ENCODE data around the gene HS3ST4. TPM values are rescaled to one million over a fixed set of nuclear protein-coding genes. Genes with fewer than 3 reads are reported as not detected.

The HS3ST4 gene
- total and polyA plus RNA-seq, 2 of the 4 experiments (the other 2 are of a cell fraction), result not detected

DNA sequence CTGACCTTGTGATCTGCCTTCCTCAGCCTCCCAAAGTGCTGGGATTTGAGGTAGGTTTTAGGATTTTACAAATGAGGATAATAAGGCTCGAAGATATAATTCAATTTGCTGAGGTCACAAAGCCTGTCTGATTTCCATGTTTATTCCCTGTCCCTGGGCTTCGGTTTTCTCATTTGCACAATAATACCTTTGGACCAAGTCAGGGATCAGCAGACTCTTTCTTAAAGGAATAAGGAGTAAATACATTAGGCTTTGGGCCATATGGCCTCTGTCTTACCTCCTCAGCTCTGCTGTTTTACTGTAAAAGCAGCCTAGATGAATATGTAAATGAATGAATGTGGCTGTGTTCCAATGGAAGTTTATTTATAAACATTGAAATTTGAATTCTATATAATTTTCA is 442.8 kb downstream of the HS3ST4 start:
- no peak overlapping the region for H2AK9ac ChIP-seq (replicated peaks; ENCODE audit: low read depth, low read length, poor library complexity)
- no peak overlapping the region for H3K4me3 ChIP-seq (ENCODE audit: insufficient read depth, low read depth, low read length)
- no peak overlapping the region for H2BK120ac ChIP-seq (ENCODE audit: low read depth, low read length)
- H4K91ac ChIP-seq (ENCODE audit: insufficient read depth, low read depth, low read length), result no peak overlapping the region
- H3K56ac ChIP-seq (ENCODE audit: extremely low read depth, insufficient read depth, low read length), result no peak overlapping the region
- in situ Hi-C loops (cut with MboI; ENCODE audit: low sequenced_read_pairs), result no loop called here
- H4K20me1 ChIP-seq (ENCODE audit: insufficient read depth, low read length), result no peaks in the 10 kb centered on the region
- H3K4ac ChIP-seq (ENCODE audit: low read depth, low read length), result no peak overlapping the region
- no peak overlapping the region for H3K9ac ChIP-seq (ENCODE audit: low read depth, low read length)
- no peak overlapping the region for H3K27ac ChIP-seq (ENCODE audit: insufficient read depth, low read length)
- H4K8ac ChIP-seq (ENCODE audit: low read depth in 2 of 2, low read length in 2 of 2), result no peak overlapping the region
- H3K23ac ChIP-seq (ENCODE audit: low read depth, low read length), result no peak overlapping the region
- no peaks in the 10 kb centered on the region for H3K9me1 ChIP-seq (ENCODE audit: insufficient read depth, low read length)
- no peak overlapping the region for H2BK20ac ChIP-seq (ENCODE audit: low read depth, low read length)
- H4K5ac ChIP-seq (ENCODE audit: low read depth, low read length), result no peak overlapping the region
- no peak overlapping the region for H3K14ac ChIP-seq (replicated peaks; ENCODE audit: low read depth, low read length)
- ATAC-seq (ENCODE audit: low read depth) (no peak), DNase-seq (no peak)
- WGBS, 2 experiments (ENCODE audit: extremely low coverage in 2 of 2, insufficient read length in 1 of 2), result no CpG with 5 or more reads among the region's 2 CpGs
- no peaks in the 10 kb centered on the region for H3K27me3 ChIP-seq (ENCODE audit: control insufficient read depth, insufficient read depth, low read length)
- H3K9me3 ChIP-seq (ENCODE audit: control insufficient read depth, insufficient read depth, low read length), result peaks cover 13% of the 10 kb centered on the region
- BruUV-seq (replicated peaks), result no TSS peak
- dilution Hi-C loops (cut with HindIII; ENCODE audit: low sequenced_read_pairs, unreplicated experiment), result no loop called here
- CTCF ChIA-PET, result no interaction called here
- no peak overlapping the region for H2AFZ ChIP-seq (replicated peaks; ENCODE audit: low read length, poor library complexity)
- H3K4me1 ChIP-seq (ENCODE audit: control insufficient read depth, insufficient read depth, low read length), result no peaks in the 10 kb centered on the region
- no peak overlapping the region for H2BK5ac ChIP-seq (ENCODE audit: low read depth, low read length, poor library complexity, severe bottlenecking)
- H3K36me3 ChIP-seq (ENCODE audit: control insufficient read depth, insufficient read depth, low read length), result no peaks in the 10 kb centered on the region
- no peak overlapping the region for H2BK15ac ChIP-seq (ENCODE audit: low read depth, low read length)
- intact Hi-C loops (cut with micrococcal nuclease), result no loop called here
- TF ChIP-seq CHD1 (IDR thresholded peaks at IDR 0.05; ENCODE audit: low read depth, low read length) (no peak), MAZ (IDR thresholded peaks at IDR 0.05; ENCODE audit: borderline replicate concordance, low read depth, low read length) (no peak), CTCF (conservative IDR thresholded peaks at IDR 0.05; ENCODE audit: low read depth, low read length) (no peak), RCOR1 (IDR thresholded peaks at IDR 0.05; ENCODE audit: insufficient replicate concordance, low read length) (no peak), MXI1 (IDR thresholded peaks at IDR 0.05; ENCODE audit: borderline replicate concordance, low read depth, low read length) (no peak), BHLHE40 (IDR thresholded peaks at IDR 0.05; ENCODE audit: low read depth, low read length) (no peak), CEBPB (IDR thresholded peaks at IDR 0.05; ENCODE audit: low read depth, low read length) (no peak), POLR2A (IDR thresholded peaks at IDR 0.05; ENCODE audit: low read depth, low read length) (no peak), NFE2L2 (IDR thresholded peaks at IDR 0.05; ENCODE audit: low read depth, low read length) (no peak), FOS (IDR thresholded peaks at IDR 0.05; ENCODE audit: low read depth, low read length) (no peak), RFX5 (IDR thresholded peaks at IDR 0.05; ENCODE audit: low read depth, low read length) (no peak), SMC3 (IDR thresholded peaks at IDR 0.05; ENCODE audit: low read depth, low read length) (no peak), MAFK (IDR thresholded peaks at IDR 0.05; ENCODE audit: low read depth, low read length) (no peak), RAD21 (IDR thresholded peaks at IDR 0.05; ENCODE audit: low read length) (no peak)
- TF ChIP-seq, protein P1, sequence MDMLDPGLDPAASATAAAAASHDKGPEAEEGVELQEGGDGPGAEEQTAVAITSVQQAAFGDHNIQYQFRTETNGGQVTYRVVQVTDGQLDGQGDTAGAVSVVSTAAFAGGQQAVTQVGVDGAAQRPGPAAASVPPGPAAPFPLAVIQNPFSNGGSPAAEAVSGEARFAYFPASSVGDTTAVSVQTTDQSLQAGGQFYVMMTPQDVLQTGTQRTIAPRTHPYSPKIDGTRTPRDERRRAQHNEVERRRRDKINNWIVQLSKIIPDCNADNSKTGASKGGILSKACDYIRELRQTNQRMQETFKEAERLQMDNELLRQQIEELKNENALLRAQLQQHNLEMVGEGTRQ (IDR thresholded peaks at IDR 0.05; ENCODE audit: low read depth, low read length), result no peak
- TF ChIP-seq, protein P2, sequence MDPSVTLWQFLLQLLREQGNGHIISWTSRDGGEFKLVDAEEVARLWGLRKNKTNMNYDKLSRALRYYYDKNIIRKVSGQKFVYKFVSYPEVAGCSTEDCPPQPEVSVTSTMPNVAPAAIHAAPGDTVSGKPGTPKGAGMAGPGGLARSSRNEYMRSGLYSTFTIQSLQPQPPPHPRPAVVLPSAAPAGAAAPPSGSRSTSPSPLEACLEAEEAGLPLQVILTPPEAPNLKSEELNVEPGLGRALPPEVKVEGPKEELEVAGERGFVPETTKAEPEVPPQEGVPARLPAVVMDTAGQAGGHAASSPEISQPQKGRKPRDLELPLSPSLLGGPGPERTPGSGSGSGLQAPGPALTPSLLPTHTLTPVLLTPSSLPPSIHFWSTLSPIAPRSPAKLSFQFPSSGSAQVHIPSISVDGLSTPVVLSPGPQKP (IDR thresholded peaks at IDR 0.05; ENCODE audit: borderline replicate concordance, low read depth, low read length), result no peak
- POLR2A ChIA-PET (ENCODE audit: unreplicated experiment), result no interaction called here
- H3K18ac ChIP-seq (ENCODE audit: low read depth, low read length), result no peak overlapping the region
- H3K4me2 ChIP-seq (ENCODE audit: low read depth, low read length), result no peak overlapping the region
- H3K79me1 ChIP-seq (ENCODE audit: low read depth in 1 of 2, low read length in 2 of 2), result no peaks in the 10 kb centered on the region
- no peak overlapping the region for H2AK5ac ChIP-seq (ENCODE audit: low read depth, low read length)

All from IMR-90 (cell line).